Gastrocnemius medialis (tissue), 4 donors: Measurements from ENCODE around the gene FEN1.

Source experiments
- POLR2A ChIP-seq, 2 donors: fragments of 450-650 bp; IDR thresholded peaks; one replicate each; pipeline ENCODE4 v1.6.1; 2017; ENCODE audit warnings: antibody characterized with exemption in 2 of 2, mild to moderate bottlenecking in 2 of 2, moderate library complexity in 2 of 2
- TF ChIP-seq, protein P1 (sequence below), 5 experiments: fragments of 450-650 bp in 3 of 5; fragments of 200-600 bp in 2 of 5; sonication (generic) in 2 of 5; IDR thresholded peaks in 4 of 5; conservative IDR thresholded peaks in 1 of 5; 1 replicate in 4 of 5; 2 replicates in 1 of 5; pipeline ENCODE4 v1.5.1; 2016 to 2019; ENCODE audit warnings: antibody characterized with exemption in 5 of 5, mild to moderate bottlenecking in 3 of 5, moderate library complexity in 3 of 5

GRCh38 chr11:61780581-61781162, 12.0 kb upstream of the FEN1 start:
- no peak for TF ChIP-seq POLR2A (IDR thresholded peaks at IDR 0.05)
- TF ChIP-seq, protein P1, sequence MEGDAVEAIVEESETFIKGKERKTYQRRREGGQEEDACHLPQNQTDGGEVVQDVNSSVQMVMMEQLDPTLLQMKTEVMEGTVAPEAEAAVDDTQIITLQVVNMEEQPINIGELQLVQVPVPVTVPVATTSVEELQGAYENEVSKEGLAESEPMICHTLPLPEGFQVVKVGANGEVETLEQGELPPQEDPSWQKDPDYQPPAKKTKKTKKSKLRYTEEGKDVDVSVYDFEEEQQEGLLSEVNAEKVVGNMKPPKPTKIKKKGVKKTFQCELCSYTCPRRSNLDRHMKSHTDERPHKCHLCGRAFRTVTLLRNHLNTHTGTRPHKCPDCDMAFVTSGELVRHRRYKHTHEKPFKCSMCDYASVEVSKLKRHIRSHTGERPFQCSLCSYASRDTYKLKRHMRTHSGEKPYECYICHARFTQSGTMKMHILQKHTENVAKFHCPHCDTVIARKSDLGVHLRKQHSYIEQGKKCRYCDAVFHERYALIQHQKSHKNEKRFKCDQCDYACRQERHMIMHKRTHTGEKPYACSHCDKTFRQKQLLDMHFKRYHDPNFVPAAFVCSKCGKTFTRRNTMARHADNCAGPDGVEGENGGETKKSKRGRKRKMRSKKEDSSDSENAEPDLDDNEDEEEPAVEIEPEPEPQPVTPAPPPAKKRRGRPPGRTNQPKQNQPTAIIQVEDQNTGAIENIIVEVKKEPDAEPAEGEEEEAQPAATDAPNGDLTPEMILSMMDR (IDR thresholded peaks at IDR 0.05 in 4 of 5, conservative IDR thresholded peaks at IDR 0.05 in 1 of 5): no peak
